Skin of body (tissue), 2 donors: ENCODE results near the gene MEAK7. TPM values are rescaled to one million over a fixed set of nuclear protein-coding genes. Genes with fewer than 3 reads are reported as not detected.
A peak's percentile ranks its signal among the peaks of the same experiment; 100 is the strongest.

Experiments
- DNase-seq: peaks from one replicate; lab custom pipeline; 2025; lab: John Stamatoyannopoulos, UW
- total RNA-seq: library from RNA; depleted of rRNA; stranded (reverse); fragments of >200 nt; gene quantifications from one replicate; pipeline ENCODE4 v1.2.3, GENCODE V29; 2014

MEAK7 gene
- 12.2 TPM for total RNA-seq

GRCh38 chr16:84504420-84505248, at the start of gene MEAK7:
Gene MEAK7 (minus strand): TSS chr16:84504659. CDS start chr16:84498086, 6,573 bp downstream.
- DNase-seq, result peak; percentile 95

GRCh38 chr16:84553873-84554399, 49.5 kb upstream of the MEAK7 start:
- DNase-seq, result no peak

- DNase-seq, result no peak
Measured at GRCh38 chr16:84552135-84552534, 47.7 kb upstream of the MEAK7 start.

GRCh38 chr16:84550096-84550495, 45.6 kb upstream of the MEAK7 start:
- no peak for DNase-seq

- no peak for DNase-seq
Measured at GRCh38 chr16:84548971-84549844, 44.7 kb upstream of the MEAK7 start.

DNA sequence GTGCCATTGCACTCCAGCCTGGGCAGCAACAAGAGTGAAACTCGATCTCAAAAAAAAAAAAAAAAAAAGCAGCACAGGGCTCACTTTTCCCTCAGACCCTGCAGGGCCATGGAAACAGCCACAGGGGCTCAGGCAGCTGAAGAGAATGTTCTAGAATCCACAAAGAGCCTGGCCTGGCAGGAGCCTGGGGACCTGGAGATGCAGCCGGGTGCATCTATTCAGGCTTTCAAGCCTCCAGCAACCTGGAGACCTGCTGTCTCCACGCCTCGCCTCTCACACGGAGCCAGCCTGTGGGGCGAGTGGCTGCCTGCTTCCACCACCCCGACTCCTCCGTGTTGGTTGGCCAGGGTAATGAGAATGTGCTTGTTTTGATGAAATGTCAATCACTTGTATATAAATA, 44.0 kb upstream of the MEAK7 start:
- no peak for DNase-seq

- no peak for DNase-seq
Measured at GRCh38 chr16:84547546-84548061, 43.1 kb upstream of the MEAK7 start.

- DNase-seq, result no peak
Measured at GRCh38 chr16:84546669-84547545, 42.4 kb upstream of the MEAK7 start.

DNA sequence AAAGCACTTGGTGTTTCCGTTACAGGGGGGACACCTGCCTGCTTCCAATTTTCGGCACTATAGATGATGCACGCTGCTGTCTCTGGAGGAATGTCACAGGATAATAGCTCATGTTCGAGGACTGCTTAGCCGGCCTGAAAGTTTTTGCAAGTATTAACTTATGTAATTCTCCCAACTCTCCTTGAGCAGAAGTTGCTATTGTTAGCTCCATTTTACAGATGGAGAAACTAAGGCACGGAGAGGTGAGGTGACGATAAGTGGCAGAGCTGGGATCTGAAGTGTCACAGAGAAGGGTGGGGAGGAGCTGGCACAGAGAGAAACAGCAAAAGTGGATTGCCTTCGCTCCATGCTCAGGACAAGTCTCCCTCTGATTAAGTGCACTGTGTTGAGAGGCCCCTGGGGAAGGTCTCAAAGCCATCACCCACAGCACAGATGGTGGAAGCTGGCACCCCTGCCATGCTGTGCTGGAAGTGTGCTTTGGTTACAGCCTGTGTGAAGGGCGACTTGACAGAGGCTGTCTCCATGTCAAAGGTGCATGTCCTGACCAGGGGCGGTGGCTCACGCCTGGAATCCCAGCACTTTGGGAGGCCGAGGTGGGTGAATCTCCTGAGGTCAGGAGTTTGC, 40.8 kb upstream of the MEAK7 start:
- no peak for DNase-seq

DNA sequence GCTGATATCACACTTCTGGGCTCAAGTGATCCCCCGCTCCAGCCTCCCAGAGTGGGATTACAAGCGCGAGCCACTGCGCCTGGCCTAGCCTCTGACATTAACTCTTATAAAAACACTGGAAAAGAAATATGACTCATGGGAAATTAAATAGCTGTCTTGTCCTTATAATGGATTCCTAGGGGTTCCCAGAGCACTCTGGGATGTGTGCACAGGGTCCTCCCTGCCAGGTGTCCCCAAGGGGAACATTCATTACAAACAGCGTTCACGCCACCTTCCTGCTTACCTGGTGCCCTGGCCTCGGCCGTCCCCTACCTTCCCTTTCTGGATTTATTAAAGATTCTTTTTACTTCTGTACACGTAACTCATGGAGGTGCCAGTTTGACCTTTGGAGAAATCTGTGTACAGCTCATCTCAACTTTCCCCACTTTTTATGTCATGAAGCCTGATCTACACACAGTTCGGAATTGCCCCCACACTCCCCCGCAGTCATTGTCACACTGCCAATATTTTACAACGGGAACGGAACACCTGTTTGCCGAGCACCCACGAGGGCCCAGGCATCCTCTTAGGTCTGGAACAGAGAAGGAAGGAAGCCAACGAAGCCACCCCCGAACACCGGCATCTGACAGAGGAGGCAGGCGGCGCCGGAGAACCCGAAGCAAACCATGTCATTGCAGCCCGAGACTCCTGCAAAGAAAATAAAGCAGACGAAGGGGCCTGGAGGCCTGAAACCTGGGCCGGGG, 39.7 kb upstream of the MEAK7 start:
- DNase-seq, result no peak

- DNase-seq, result no peak
Measured at GRCh38 chr16:84543253-84543652, 38.8 kb upstream of the MEAK7 start.

- DNase-seq, result no peak
Measured at GRCh38 chr16:84541999-84542817, 37.7 kb upstream of the MEAK7 start.

DNA sequence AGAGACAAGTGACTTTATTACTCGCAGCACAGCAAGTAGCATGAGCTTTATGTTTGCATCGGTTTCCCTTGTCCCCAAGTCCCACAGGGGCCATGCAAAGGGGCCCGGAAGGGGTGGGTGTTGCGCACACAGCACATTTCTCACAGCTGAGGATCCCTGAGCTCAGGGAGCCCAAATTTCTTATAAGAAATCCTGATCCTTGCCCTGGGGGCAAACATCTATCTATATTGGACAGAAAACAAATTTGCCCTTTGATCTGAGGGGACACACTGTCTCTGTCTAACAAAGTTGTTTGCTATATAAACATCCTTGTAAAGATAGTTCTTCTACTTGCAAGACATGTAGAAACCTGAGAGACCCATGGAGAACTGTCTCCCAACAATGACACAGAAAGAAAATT, 35.7 kb upstream of the MEAK7 start:
- DNase-seq, result no peak

DNA sequence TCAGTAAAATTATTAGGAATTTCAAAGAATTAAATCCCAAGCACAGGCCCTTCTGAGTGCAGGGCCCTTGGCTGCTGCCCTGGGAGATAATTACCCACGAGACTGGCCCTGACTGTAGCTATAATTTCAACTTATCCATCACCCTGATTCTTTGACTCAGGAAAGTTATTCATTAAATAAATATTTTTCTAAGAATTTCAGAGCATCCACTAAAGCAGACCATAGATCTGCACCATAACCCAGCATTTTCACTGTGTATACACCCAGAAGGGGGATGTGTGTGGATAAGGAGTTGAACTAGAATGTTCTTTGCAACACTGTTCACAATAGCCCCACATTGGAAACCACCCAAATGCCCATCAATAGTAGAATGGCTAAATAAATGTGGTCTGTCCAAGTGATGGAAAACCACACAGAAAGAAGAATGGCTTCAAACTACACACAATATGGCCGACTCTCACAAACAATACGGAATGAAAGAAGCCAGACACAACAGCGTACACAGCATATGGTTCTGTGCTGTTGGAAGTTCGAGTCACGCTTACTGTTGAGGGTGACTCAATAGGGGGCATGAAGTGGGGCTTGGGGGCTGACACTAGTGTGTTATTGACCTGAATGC, 33.9 kb upstream of the MEAK7 start:
- no peak for DNase-seq

GRCh38 chr16:84537491-84538151, 33.2 kb upstream of the MEAK7 start:
- DNase-seq, result no peak

DNA sequence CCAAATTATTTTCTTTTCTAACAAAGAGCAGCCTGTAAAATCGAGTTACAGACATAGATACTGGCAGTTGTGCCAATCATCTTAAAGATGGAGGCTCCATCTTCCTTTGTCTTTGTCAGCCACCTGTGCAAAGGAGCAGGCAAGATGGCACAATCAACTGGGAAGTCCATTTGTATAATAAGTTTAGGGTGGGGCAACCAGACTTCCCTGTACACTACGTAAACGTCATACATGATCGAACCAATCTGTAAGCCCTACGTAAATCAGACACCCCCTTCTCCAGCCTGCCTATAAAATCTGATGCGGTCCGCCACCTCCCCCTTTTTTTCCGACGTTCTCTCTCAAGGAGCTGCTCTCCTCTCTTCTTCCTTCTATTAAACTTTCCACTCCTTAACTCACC, 31.4 kb upstream of the MEAK7 start:
- DNase-seq, result no peak

GRCh38 chr16:84535408-84535807, 30.9 kb upstream of the MEAK7 start:
- DNase-seq, result no peak

DNA sequence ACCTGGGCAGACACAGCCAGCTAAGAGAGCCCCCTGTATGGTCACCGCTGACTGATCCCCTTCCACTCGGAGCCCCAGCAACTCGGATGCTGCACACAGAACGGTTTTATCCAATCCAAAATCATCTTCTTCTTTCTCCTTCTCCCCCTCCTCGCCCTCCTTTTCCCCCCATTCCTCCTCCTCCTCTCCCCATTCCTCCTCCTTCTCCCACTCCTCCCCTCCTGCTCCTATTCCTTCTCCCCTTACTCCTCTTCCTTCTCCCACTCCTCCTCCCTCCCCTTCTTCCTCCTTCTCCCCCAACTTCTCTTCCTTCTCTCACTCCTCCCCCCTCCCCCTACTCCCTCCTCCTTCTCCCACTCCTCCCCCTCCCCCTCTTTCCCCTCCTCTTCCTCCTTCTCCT, 30.4 kb upstream of the MEAK7 start:
- no peak for DNase-seq
